HG03565 (cell line): ENCODE measurements around the gene ZFP28.
A peak's percentile ranks its signal among the peaks of the same experiment; 100 is the strongest.

Experiments
- ATAC-seq: cut with Tn5 transposase; IDR thresholded peaks from one replicate; pipeline ENCODE4 v1.9.1; 2021; ENCODE audit warnings: mild to moderate bottlenecking, moderate library complexity; ENCODE audit not compliant: unreplicated experiment

ZFP28 gene

GRCh38 chr19:56538761-56539263, at the start of gene ZFP28:
Gene ZFP28 (plus strand): TSS chr19:56538948. CDS start chr19:56539019, 71 bp downstream.
- no peak for ATAC-seq

- no peak for ATAC-seq
These were observed 47.3 kb upstream of the ZFP28 start for GRCh38 chr19:56491399-56491798.

- no peak for ATAC-seq
These were observed 34.2 kb upstream of the ZFP28 start for GRCh38 chr19:56504581-56504980.

- no peak for ATAC-seq
These were observed 31.1 kb upstream of the ZFP28 start, which contains the start of gene ZNF471 for GRCh38 chr19:56507446-56508289. Gene ZNF471 (plus strand): TSS chr19:56507855. CDS start chr19:56511572, 3,717 bp downstream.

- no peak for ATAC-seq
These were observed 30.4 kb upstream of the ZFP28 start for GRCh38 chr19:56508290-56508778.

- no peak for ATAC-seq
These were observed 13.4 kb upstream of the ZFP28 start for GRCh38 chr19:56525214-56525860.

- no peak for ATAC-seq
These were observed 1.3 kb upstream of the ZFP28 start for GRCh38 chr19:56537442-56537841.

- peak; percentile 60 for ATAC-seq
These were observed 441 bp upstream of the ZFP28 start for GRCh38 chr19:56538254-56538760.

- ATAC-seq: no peak
These were observed 5.0 kb downstream of the ZFP28 start for GRCh38 chr19:56543776-56544175.

GRCh38 chr19:56547535-56547934, 8.8 kb downstream of the ZFP28 start:
- no peak for ATAC-seq

- no peak for ATAC-seq
These were observed 15.6 kb downstream of the ZFP28 start for GRCh38 chr19:56554272-56554869.

- no peak for ATAC-seq
These were observed 24.0 kb downstream of the ZFP28 start for GRCh38 chr19:56562766-56563165.

- peak; percentile 11 for ATAC-seq
These were observed 28.1 kb downstream of the ZFP28 start for GRCh38 chr19:56566904-56567273.

- peak; percentile 95 for ATAC-seq
These were observed 28.7 kb downstream of the ZFP28 start, which contains the start of gene ZNF470 for GRCh38 chr19:56567274-56568120. Gene ZNF470 (plus strand): TSS chr19:56567468. CDS start chr19:56570312, 2,844 bp downstream.

- no peak for ATAC-seq
These were observed 33.8 kb downstream of the ZFP28 start for GRCh38 chr19:56572589-56572988.

- ATAC-seq: no peak
These were observed 35.2 kb downstream of the ZFP28 start for GRCh38 chr19:56573914-56574313.

GRCh38 chr19:56577719-56578602, 39.2 kb downstream of the ZFP28 start:
- ATAC-seq: no peak

- no peak for ATAC-seq
These were observed 55.7 kb downstream of the ZFP28 start for GRCh38 chr19:56594446-56594782.
